ENCODE data around the gene C2CD4C.
"Not testable (repeated sequence)": the region's sequence is repeated elsewhere in the genome, so short reads cannot be mapped to it uniquely, and the experiment has no call there.

The C2CD4C gene

GRCh38 chr19:408902-409515 lies at the start of gene C2CD4C:
C2CD4C (minus strand) TSS chr19:409147; CDS start chr19:408361, 786 bp downstream.
- no peak for DNase-seq

GRCh38 chr19:458091-459042 lies 49.4 kb upstream of the C2CD4C start:
- DNase-seq = no peak

GRCh38 chr19:457636-458035 lies 48.7 kb upstream of the C2CD4C start:
- DNase-seq = no peak

- no peak for DNase-seq
These were observed 47.7 kb upstream of the C2CD4C start for GRCh38 chr19:456547-457110.

- DNase-seq = no peak
These were observed 47.1 kb upstream of the C2CD4C start for GRCh38 chr19:455851-456546.

GRCh38 chr19:455031-455705 lies 46.2 kb upstream of the C2CD4C start:
- DNase-seq = no peak

GRCh38 chr19:453606-454005 lies 44.7 kb upstream of the C2CD4C start:
- DNase-seq = no peak

GRCh38 chr19:452829-453228 lies 43.9 kb upstream of the C2CD4C start:
- DNase-seq = no peak

- not testable (repeated sequence) for DNase-seq
These were observed 42.0 kb upstream of the C2CD4C start for GRCh38 chr19:450912-451481.

GRCh38 chr19:449916-450315 lies 41.0 kb upstream of the C2CD4C start:
- no peak for DNase-seq

GRCh38 chr19:447816-448560 lies 39.0 kb upstream of the C2CD4C start:
- no peak for DNase-seq

- DNase-seq = no peak
These were observed 38.1 kb upstream of the C2CD4C start for GRCh38 chr19:447064-447426.

GRCh38 chr19:444677-445210 lies 35.8 kb upstream of the C2CD4C start:
- DNase-seq = no peak

- DNase-seq = no peak
These were observed 34.1 kb upstream of the C2CD4C start for GRCh38 chr19:443005-443404.

GRCh38 chr19:442085-442484 lies 33.1 kb upstream of the C2CD4C start:
- no peak for DNase-seq

GRCh38 chr19:441213-441836 lies 32.4 kb upstream of the C2CD4C start:
- no peak for DNase-seq

GRCh38 chr19:440391-441212 lies 31.7 kb upstream of the C2CD4C start:
- DNase-seq = no peak

- no peak for DNase-seq
These were observed 30.4 kb upstream of the C2CD4C start for GRCh38 chr19:439167-439900.

GRCh38 chr19:438416-438958 lies 29.5 kb upstream of the C2CD4C start:
- no peak for DNase-seq
